Left lobe of liver (tissue), 2 donors: ENCODE measurements around the gene TMEM178A. TPM values are rescaled to one million over a fixed set of nuclear protein-coding genes. Genes with fewer than 3 reads are reported as not detected.

Experiments
- ATAC-seq: fragments of 200-7000 bp; cut with Tn5 transposase; one replicate; pipeline ENCODE4 v1.9.1; 2020; ENCODE audit warnings: mild to moderate bottlenecking, moderate library complexity
- DNase-seq: peaks from one replicate; pipeline ENCODE4 v3.0.0-alpha.2; 2020; ENCODE audit warnings: low spot score
- total RNA-seq: library from RNA; stranded (reverse); gene quantifications from one replicate; pipeline ENCODE4 v1.2.1, GENCODE V29; 2021
- donor health status: DM: no; HTN: no; CAD: no; lungs with moderate emphysema.
- donor health status: DM: no; HTN: yes; CAD: no.

TMEM178A gene
- total RNA-seq, 1 donor from 2014 or later, result 0.81 TPM

GRCh38 chr2:39673018-39673417, 7.3 kb downstream of the TMEM178A start:
- DNase-seq, result no peak
- ATAC-seq, result no peak

- no peak for ATAC-seq
- no peak for DNase-seq
Measured at GRCh38 chr2:39676342-39676741, 10.6 kb downstream of the TMEM178A start.

- DNase-seq (no peak), ATAC-seq (no peak)
Measured at GRCh38 chr2:39678170-39678569, 12.5 kb downstream of the TMEM178A start.

- DNase-seq (no peak), ATAC-seq (no peak)
Measured at GRCh38 chr2:39679805-39680204, 14.1 kb downstream of the TMEM178A start.

GRCh38 chr2:39682066-39682692, 16.5 kb downstream of the TMEM178A start:
- no peak for DNase-seq
- no peak for ATAC-seq

DNA sequence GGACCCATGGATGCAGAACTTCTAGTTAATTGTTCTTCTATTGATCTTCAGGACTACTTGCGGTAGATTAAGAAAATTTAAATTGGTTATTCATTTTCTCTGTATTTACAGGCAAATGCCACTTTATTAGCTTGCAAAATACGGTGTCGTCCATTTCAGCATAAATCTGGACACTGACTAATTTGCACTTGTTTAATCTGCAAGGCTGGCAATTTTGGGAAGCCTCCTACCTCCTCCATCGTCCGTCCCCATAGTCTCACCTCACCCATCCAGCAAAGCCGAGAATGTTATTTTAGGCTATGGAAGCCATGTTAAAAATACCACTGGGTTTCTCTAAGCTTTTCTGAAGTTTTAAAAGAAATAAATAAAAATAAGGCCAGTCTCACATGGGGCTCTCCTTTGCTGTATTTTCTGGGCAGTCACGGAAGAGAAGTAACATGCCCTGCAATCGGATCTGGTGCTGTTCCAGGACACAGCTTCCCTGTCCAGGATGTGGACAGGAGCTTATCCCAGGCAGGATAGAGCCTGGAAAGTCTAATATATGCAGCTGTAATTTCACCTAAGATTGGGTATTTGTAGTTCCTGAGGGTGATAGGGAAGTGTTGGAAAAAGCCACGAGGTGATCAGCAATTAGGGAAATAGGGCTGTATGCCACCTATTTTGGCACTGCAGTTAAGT, 17.4 kb downstream of the TMEM178A start:
- ATAC-seq (no peak), DNase-seq (no peak)

GRCh38 chr2:39684464-39684863, 18.7 kb downstream of the TMEM178A start:
- DNase-seq, result no peak
- ATAC-seq, result no peak

GRCh38 chr2:39685126-39685525, 19.4 kb downstream of the TMEM178A start:
- ATAC-seq, result no peak
- no peak for DNase-seq

- ATAC-seq (no peak), DNase-seq (no peak)
Measured at GRCh38 chr2:39686456-39686855, 20.7 kb downstream of the TMEM178A start.

- DNase-seq (no peak), ATAC-seq (no peak)
Measured at GRCh38 chr2:39688181-39688580, 22.5 kb downstream of the TMEM178A start.

- no peak for ATAC-seq
- DNase-seq, result no peak
Measured at GRCh38 chr2:39689272-39689841, 23.6 kb downstream of the TMEM178A start.

GRCh38 chr2:39689876-39690275, 24.2 kb downstream of the TMEM178A start:
- ATAC-seq (no peak), DNase-seq (no peak)

DNA sequence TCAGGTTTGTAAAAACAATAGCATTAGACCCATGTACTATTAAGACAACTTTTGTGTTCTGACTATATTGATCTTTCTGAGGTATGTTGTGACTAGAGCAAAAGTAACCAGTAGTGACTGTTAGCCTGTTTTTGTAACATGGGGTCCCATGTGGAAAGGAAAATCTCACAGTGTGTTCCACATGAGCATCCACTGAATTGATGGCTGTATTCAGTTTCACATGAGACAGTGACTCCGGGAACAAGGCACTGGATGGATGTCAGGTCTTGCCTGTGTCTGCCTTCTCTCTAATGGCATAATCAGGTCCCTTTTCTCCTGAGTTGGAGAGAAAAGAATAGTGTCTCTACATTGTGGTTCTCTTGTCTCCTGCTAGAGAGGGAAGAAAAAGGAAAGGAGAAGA, 27.5 kb downstream of the TMEM178A start:
- DNase-seq (no peak), ATAC-seq (no peak)

- DNase-seq, result no peak
- no peak for ATAC-seq
Measured at GRCh38 chr2:39696101-39696553, 30.4 kb downstream of the TMEM178A start.

- peak; percentile 67 for ATAC-seq
- DNase-seq, result no peak
Measured at GRCh38 chr2:39696838-39697237, 31.1 kb downstream of the TMEM178A start.

- DNase-seq (no peak), ATAC-seq (no peak)
Measured at GRCh38 chr2:39697454-39697853, 31.7 kb downstream of the TMEM178A start.

- ATAC-seq (no peak), DNase-seq (no peak)
Measured at GRCh38 chr2:39701137-39701536, 35.4 kb downstream of the TMEM178A start.

DNA sequence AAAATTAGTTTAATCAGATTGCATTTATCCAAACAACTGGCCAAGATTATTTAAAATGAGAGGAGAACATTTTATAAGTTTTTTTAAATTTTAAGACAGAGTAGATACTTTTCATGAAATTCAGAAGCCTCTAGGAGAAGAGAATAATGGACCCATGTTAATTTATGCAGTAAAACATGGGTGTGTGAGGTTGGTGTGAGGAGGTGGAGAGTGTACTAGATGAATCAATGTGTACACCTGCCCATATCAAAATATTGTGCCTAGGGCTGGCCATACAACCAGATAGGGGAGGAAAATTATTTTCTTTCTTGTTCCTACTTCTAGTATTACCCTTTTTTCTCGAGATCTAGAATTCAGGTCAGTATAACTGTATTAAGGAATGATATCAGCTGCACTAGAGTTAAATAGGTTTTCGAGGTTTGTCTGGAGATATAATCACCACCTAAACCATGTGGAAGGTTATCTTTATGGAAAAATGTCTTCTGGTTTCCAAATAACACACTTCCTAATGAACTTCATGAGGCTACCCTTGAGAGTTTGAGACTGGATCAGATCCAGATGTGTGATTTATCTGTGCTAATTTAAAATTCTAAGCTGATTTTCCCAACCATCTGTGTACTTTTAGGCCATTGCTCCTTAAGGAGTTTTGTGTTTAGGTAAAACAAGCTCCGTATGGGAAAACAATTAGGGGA, 37.6 kb downstream of the TMEM178A start:
- no peak for DNase-seq
- ATAC-seq, result no peak

GRCh38 chr2:39704540-39704939, 38.8 kb downstream of the TMEM178A start:
- ATAC-seq, result no peak
- no peak for DNase-seq

GRCh38 chr2:39705638-39706037, 39.9 kb downstream of the TMEM178A start:
- DNase-seq (no peak), ATAC-seq (no peak)

GRCh38 chr2:39706312-39706711, 40.6 kb downstream of the TMEM178A start:
- ATAC-seq (no peak), DNase-seq (no peak)

DNA sequence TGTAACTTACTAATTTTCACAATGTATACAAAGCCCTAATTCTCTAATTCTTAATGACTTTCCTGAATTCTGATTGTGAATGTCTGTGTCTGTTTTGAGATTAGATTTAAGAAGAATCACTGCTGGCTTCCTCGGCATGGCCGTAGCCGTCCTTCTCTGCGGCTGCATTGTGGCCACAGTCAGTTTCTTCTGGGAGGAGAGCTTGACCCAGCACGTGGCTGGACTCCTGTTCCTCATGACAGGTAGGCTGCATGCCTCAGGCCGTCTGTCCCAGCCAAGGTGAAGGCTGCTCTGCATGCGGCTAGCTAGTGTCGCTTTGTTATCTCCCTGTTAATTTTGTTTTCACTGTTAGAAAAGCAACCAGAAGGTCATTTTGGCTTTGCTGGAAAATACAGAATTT, 41.2 kb downstream of the TMEM178A start:
- no peak for ATAC-seq
- DNase-seq, result no peak
